Measurements from ENCODE around the gene HTR7.

HTR7 gene

GRCh38 chr10:90849956-90850749 lies 7.7 kb downstream of the HTR7 start:
- TF ChIP-seq RAD21 (IDR thresholded peaks at IDR 0.05; ENCODE audit: low read depth) (no peak), TAF1 (IDR thresholded peaks at IDR 0.05; ENCODE audit: low read depth) (no peak), TEAD4 (IDR thresholded peaks at IDR 0.05) (no peak), EGR1 (IDR thresholded peaks at IDR 0.05) (no peak), FOXM1 (IDR thresholded peaks at IDR 0.05; ENCODE audit: borderline replicate concordance, low read depth) (no peak), MAX (IDR thresholded peaks at IDR 0.05) (no peak), YY1 (IDR thresholded peaks at IDR 0.05; ENCODE audit: low read depth) (no peak), REST (IDR thresholded peaks at IDR 0.05; ENCODE audit: low read depth) (no peak), EP300 (IDR thresholded peaks at IDR 0.05; ENCODE audit: borderline replicate concordance) (no peak), USF1 (IDR thresholded peaks at IDR 0.05) (no peak), TCF12 (IDR thresholded peaks at IDR 0.05; ENCODE audit: low read depth) (no peak), CREB1 (IDR thresholded peaks at IDR 0.05; ENCODE audit: low read depth) (no peak)

GRCh38 chr10:90847436-90847835 lies 10.4 kb downstream of the HTR7 start:
- no peak for TF ChIP-seq TCF12 (IDR thresholded peaks at IDR 0.05; ENCODE audit: low read depth)
- TF ChIP-seq CEBPB (IDR thresholded peaks at IDR 0.05), result no peak
- no peak for TF ChIP-seq USF1 (IDR thresholded peaks at IDR 0.05)
- TF ChIP-seq RAD21 (IDR thresholded peaks at IDR 0.05; ENCODE audit: low read depth), result no peak
- no peak for TF ChIP-seq EP300 (IDR thresholded peaks at IDR 0.05; ENCODE audit: borderline replicate concordance)
- TF ChIP-seq TEAD4 (IDR thresholded peaks at IDR 0.05), result no peak
- no peak for TF ChIP-seq ZBTB7A (IDR thresholded peaks at IDR 0.05; ENCODE audit: low read depth)
- TF ChIP-seq FOXM1 (IDR thresholded peaks at IDR 0.05; ENCODE audit: borderline replicate concordance, low read depth), result no peak
- no peak for TF ChIP-seq MAX (IDR thresholded peaks at IDR 0.05)
- no peak for TF ChIP-seq CREB1 (IDR thresholded peaks at IDR 0.05; ENCODE audit: low read depth)
- TF ChIP-seq EGR1 (IDR thresholded peaks at IDR 0.05), result no peak

GRCh38 chr10:90846746-90847145 lies 11.1 kb downstream of the HTR7 start:
- TF ChIP-seq YY1 (IDR thresholded peaks at IDR 0.05; ENCODE audit: low read depth) (no peak), REST (IDR thresholded peaks at IDR 0.05; ENCODE audit: low read depth) (no peak), ZBTB7A (IDR thresholded peaks at IDR 0.05; ENCODE audit: low read depth) (no peak), TAF1 (IDR thresholded peaks at IDR 0.05; ENCODE audit: low read depth) (no peak), NFIC (IDR thresholded peaks at IDR 0.05) (no peak), RAD21 (IDR thresholded peaks at IDR 0.05; ENCODE audit: low read depth) (no peak), EP300 (IDR thresholded peaks at IDR 0.05; ENCODE audit: borderline replicate concordance) (no peak), USF1 (IDR thresholded peaks at IDR 0.05) (no peak), TCF12 (IDR thresholded peaks at IDR 0.05; ENCODE audit: low read depth) (no peak), EGR1 (IDR thresholded peaks at IDR 0.05) (no peak)

- TF ChIP-seq USF1 (IDR thresholded peaks at IDR 0.05), result no peak
- TF ChIP-seq REST (IDR thresholded peaks at IDR 0.05; ENCODE audit: low read depth), result no peak
- no peak for TF ChIP-seq EP300 (IDR thresholded peaks at IDR 0.05; ENCODE audit: borderline replicate concordance)
- no peak for TF ChIP-seq RAD21 (IDR thresholded peaks at IDR 0.05; ENCODE audit: low read depth)
- TF ChIP-seq TAF1 (IDR thresholded peaks at IDR 0.05; ENCODE audit: low read depth), result no peak
These were observed 12.1 kb downstream of the HTR7 start for GRCh38 chr10:90845726-90846125.

All from Ishikawa (cell line).